Measurements from ENCODE around the gene NSD1. TPM values are rescaled to one million over a fixed set of nuclear protein-coding genes. Genes with fewer than 3 reads are reported as not detected.

The NSD1 gene
- total RNA-seq, 1 donor from 2014 or later = 103 TPM

GRCh38 chr5:177178733-177179304 is 45.2 kb downstream of the NSD1 start:
- Mint-ChIP-seq H3K4me1 (ENCODE audit: low read depth) (peaks cover 4% of the 10 kb centered on the region), H3K4me3 (ENCODE audit: low read depth) (no peak overlapping the region), H3K27me3 (ENCODE audit: low read depth) (no peaks in the 10 kb centered on the region), H3K36me3 (ENCODE audit: low read depth) (peaks cover 10% of the 10 kb centered on the region), H3K27ac (no peak overlapping the region), H3K9me3 (no peaks in the 10 kb centered on the region)
- no peak for DNase-seq (ENCODE audit: low spot score)
- intact Hi-C loops (cut with micrococcal nuclease) = no loop called here

GRCh38 chr5:177179431-177179830 is 45.9 kb downstream of the NSD1 start:
- H3K36me3 Mint-ChIP-seq (ENCODE audit: low read depth) = peaks cover 10% of the 10 kb centered on the region
- no peak for DNase-seq (ENCODE audit: low spot score)
- no peak overlapping the region for H3K27ac Mint-ChIP-seq
- H3K4me1 Mint-ChIP-seq (ENCODE audit: low read depth) = peaks cover 8% of the 10 kb centered on the region
- intact Hi-C loops (cut with micrococcal nuclease) = no loop called here
- H3K27me3 Mint-ChIP-seq (ENCODE audit: low read depth) = no peaks in the 10 kb centered on the region
- no peaks in the 10 kb centered on the region for H3K9me3 Mint-ChIP-seq
- no peak overlapping the region for H3K4me3 Mint-ChIP-seq (ENCODE audit: low read depth)

- no peak for DNase-seq (ENCODE audit: low spot score)
- Mint-ChIP-seq H3K9me3 (no peaks in the 10 kb centered on the region), H3K4me3 (ENCODE audit: low read depth) (no peak overlapping the region), H3K27ac (no peak overlapping the region), H3K36me3 (ENCODE audit: low read depth) (peaks cover 22% of the 10 kb centered on the region), H3K4me1 (ENCODE audit: low read depth) (peaks cover 8% of the 10 kb centered on the region), H3K27me3 (ENCODE audit: low read depth) (no peaks in the 10 kb centered on the region)
- intact Hi-C loops (cut with micrococcal nuclease) = no loop called here
Observed at GRCh38 chr5:177183142-177183541, 49.6 kb downstream of the NSD1 start.

GRCh38 chr5:177183766-177184360 is 50.3 kb downstream of the NSD1 start:
- no peak overlapping the region for H3K4me3 Mint-ChIP-seq (ENCODE audit: low read depth)
- intact Hi-C loops (cut with micrococcal nuclease) = no loop called here
- H3K27ac Mint-ChIP-seq = no peak overlapping the region
- peaks cover 14% of the 10 kb centered on the region for H3K4me1 Mint-ChIP-seq (ENCODE audit: low read depth)
- no peaks in the 10 kb centered on the region for H3K27me3 Mint-ChIP-seq (ENCODE audit: low read depth)
- no peak for DNase-seq (ENCODE audit: low spot score)
- no peaks in the 10 kb centered on the region for H3K9me3 Mint-ChIP-seq
- H3K36me3 Mint-ChIP-seq (ENCODE audit: low read depth) = peaks cover 23% of the 10 kb centered on the region

- intact Hi-C loops (cut with micrococcal nuclease) = no loop called here
- H3K27ac Mint-ChIP-seq = no peak overlapping the region
- no peaks in the 10 kb centered on the region for H3K27me3 Mint-ChIP-seq (ENCODE audit: low read depth)
- no peak overlapping the region for H3K4me3 Mint-ChIP-seq (ENCODE audit: low read depth)
- no peak for DNase-seq (ENCODE audit: low spot score)
- H3K36me3 Mint-ChIP-seq (ENCODE audit: low read depth) = peaks cover 23% of the 10 kb centered on the region
- H3K4me1 Mint-ChIP-seq (ENCODE audit: low read depth) = peaks cover 14% of the 10 kb centered on the region
- no peaks in the 10 kb centered on the region for H3K9me3 Mint-ChIP-seq
Observed at GRCh38 chr5:177185993-177186392, 52.4 kb downstream of the NSD1 start.

- peaks cover 20% of the 10 kb centered on the region for H3K36me3 Mint-ChIP-seq (ENCODE audit: low read depth)
- DNase-seq (ENCODE audit: low spot score) = no peak
- peaks cover 14% of the 10 kb centered on the region for H3K4me1 Mint-ChIP-seq (ENCODE audit: low read depth)
- H3K4me3 Mint-ChIP-seq (ENCODE audit: low read depth) = no peak overlapping the region
- no peak overlapping the region for H3K27ac Mint-ChIP-seq
- H3K9me3 Mint-ChIP-seq = no peaks in the 10 kb centered on the region
- intact Hi-C loops (cut with micrococcal nuclease) = no loop called here
- no peaks in the 10 kb centered on the region for H3K27me3 Mint-ChIP-seq (ENCODE audit: low read depth)
Observed at GRCh38 chr5:177186645-177187044, 53.1 kb downstream of the NSD1 start.

GRCh38 chr5:177188775-177189174 is 55.2 kb downstream of the NSD1 start:
- H3K4me3 Mint-ChIP-seq (ENCODE audit: low read depth) = no peak overlapping the region
- H3K27ac Mint-ChIP-seq = no peak overlapping the region
- no peaks in the 10 kb centered on the region for H3K9me3 Mint-ChIP-seq
- H3K4me1 Mint-ChIP-seq (ENCODE audit: low read depth) = peaks cover 13% of the 10 kb centered on the region
- no peak for DNase-seq (ENCODE audit: low spot score)
- H3K27me3 Mint-ChIP-seq (ENCODE audit: low read depth) = no peaks in the 10 kb centered on the region
- intact Hi-C loops (cut with micrococcal nuclease) = no loop called here
- peaks cover 31% of the 10 kb centered on the region for H3K36me3 Mint-ChIP-seq (ENCODE audit: low read depth)

GRCh38 chr5:177189416-177189815 is 55.8 kb downstream of the NSD1 start:
- no peaks in the 10 kb centered on the region for H3K9me3 Mint-ChIP-seq
- H3K27ac Mint-ChIP-seq = no peak overlapping the region
- DNase-seq (ENCODE audit: low spot score) = no peak
- peaks cover 34% of the 10 kb centered on the region for H3K36me3 Mint-ChIP-seq (ENCODE audit: low read depth)
- no peaks in the 10 kb centered on the region for H3K27me3 Mint-ChIP-seq (ENCODE audit: low read depth)
- H3K4me3 Mint-ChIP-seq (ENCODE audit: low read depth) = no peak overlapping the region
- peaks cover 8% of the 10 kb centered on the region for H3K4me1 Mint-ChIP-seq (ENCODE audit: low read depth)
- intact Hi-C loops (cut with micrococcal nuclease) = no loop called here

- no peak for DNase-seq (ENCODE audit: low spot score)
- Mint-ChIP-seq H3K9me3 (no peaks in the 10 kb centered on the region), H3K4me1 (ENCODE audit: low read depth) (peaks cover 8% of the 10 kb centered on the region), H3K36me3 (ENCODE audit: low read depth) (peaks cover 35% of the 10 kb centered on the region), H3K27me3 (ENCODE audit: low read depth) (no peaks in the 10 kb centered on the region), H3K27ac (no peak overlapping the region), H3K4me3 (ENCODE audit: low read depth) (no peak overlapping the region)
- intact Hi-C loops (cut with micrococcal nuclease) = no loop called here
Observed at GRCh38 chr5:177189965-177190364, 56.4 kb downstream of the NSD1 start.

GRCh38 chr5:177194268-177194667 is 60.7 kb downstream of the NSD1 start:
- intact Hi-C loops (cut with micrococcal nuclease) = no loop called here

GRCh38 chr5:177195307-177195952 is 61.9 kb downstream of the NSD1 start:
- Mint-ChIP-seq H3K27ac (no peak overlapping the region), H3K9me3 (no peaks in the 10 kb centered on the region), H3K36me3 (ENCODE audit: low read depth) (peaks cover 51% of the 10 kb centered on the region), H3K4me1 (ENCODE audit: low read depth) (peaks cover 5% of the 10 kb centered on the region), H3K4me3 (ENCODE audit: low read depth) (no peak overlapping the region), H3K27me3 (ENCODE audit: low read depth) (no peaks in the 10 kb centered on the region)
- intact Hi-C loops (cut with micrococcal nuclease) = no loop called here
- DNase-seq (ENCODE audit: low spot score) = no peak

More at GRCh38 chr5:177194268-177194667, 60.7 kb downstream of the NSD1 start:
- H3K27ac Mint-ChIP-seq = no peak overlapping the region
- peaks cover 5% of the 10 kb centered on the region for H3K4me1 Mint-ChIP-seq (ENCODE audit: low read depth)
- H3K4me3 Mint-ChIP-seq (ENCODE audit: low read depth) = no peak overlapping the region
- H3K36me3 Mint-ChIP-seq (ENCODE audit: low read depth) = peaks cover 48% of the 10 kb centered on the region
- no peak for DNase-seq (ENCODE audit: low spot score)
- H3K27me3 Mint-ChIP-seq (ENCODE audit: low read depth) = no peaks in the 10 kb centered on the region
- no peaks in the 10 kb centered on the region for H3K9me3 Mint-ChIP-seq

- H3K36me3 Mint-ChIP-seq (ENCODE audit: low read depth) = peaks cover 55% of the 10 kb centered on the region
- H3K27ac Mint-ChIP-seq = no peak overlapping the region
- H3K9me3 Mint-ChIP-seq = no peaks in the 10 kb centered on the region
- peaks cover 5% of the 10 kb centered on the region for H3K4me1 Mint-ChIP-seq (ENCODE audit: low read depth)
- no peak overlapping the region for H3K4me3 Mint-ChIP-seq (ENCODE audit: low read depth)
- intact Hi-C loops (cut with micrococcal nuclease) = no loop called here
- no peak for DNase-seq (ENCODE audit: low spot score)
- no peaks in the 10 kb centered on the region for H3K27me3 Mint-ChIP-seq (ENCODE audit: low read depth)
Observed at GRCh38 chr5:177198738-177199137, 65.2 kb downstream of the NSD1 start.

GRCh38 chr5:177204281-177204680 is 70.7 kb downstream of the NSD1 start:
- intact Hi-C loops (cut with micrococcal nuclease) = no loop called here
- H3K27ac Mint-ChIP-seq = peak overlapping the region; percentile 30
- H3K4me1 Mint-ChIP-seq (ENCODE audit: low read depth) = no peaks in the 10 kb centered on the region
- H3K4me3 Mint-ChIP-seq (ENCODE audit: low read depth) = no peak overlapping the region
- DNase-seq (ENCODE audit: low spot score) = no peak
- H3K9me3 Mint-ChIP-seq = no peaks in the 10 kb centered on the region
- peaks cover 41% of the 10 kb centered on the region for H3K36me3 Mint-ChIP-seq (ENCODE audit: low read depth)
- H3K27me3 Mint-ChIP-seq (ENCODE audit: low read depth) = no peaks in the 10 kb centered on the region

All from activated T-helper 2 cell treated with anti-CD3 and anti-CD28 coated beads, Interferon-gamma antibody, Interleukin-2, Interleukin-4, amounts not matched to agents 10 μg/mL and 5 μg/mL and 100 μg/mL, durations not matched to agents 14 hours and 24 hours and 36 hours (primary cell).